Muscle layer of colon (tissue), 2 donors: ENCODE data around the gene GTF2A2.
"Not testable (repeated sequence)": the region's sequence is repeated elsewhere in the genome, so short reads cannot be mapped to it uniquely, and the experiment has no call there.

ENCODE experiments used
- H3K27ac ChIP-seq: one replicate; pipeline ENCODE4 v1.7.0; 2013; ENCODE audit warnings: low read depth, mild to moderate bottlenecking, low read length, moderate library complexity
- H3K27me3 ChIP-seq, 2 donors: one replicate each; pipeline ENCODE4 v1.7.0; 2013; ENCODE audit warnings: low read length in 2 of 2, mild to moderate bottlenecking in 2 of 2; ENCODE audit not compliant: insufficient read depth in 2 of 2, control insufficient read depth in 1 of 2
- H3K36me3 ChIP-seq: one replicate; pipeline ENCODE4 v1.7.0; 2013; ENCODE audit warnings: mild to moderate bottlenecking, low read length; ENCODE audit not compliant: insufficient read depth
- H3K4me1 ChIP-seq: one replicate; pipeline ENCODE4 v1.7.0; 2013; ENCODE audit warnings: mild to moderate bottlenecking, low read length; ENCODE audit not compliant: insufficient read depth
- H3K4me3 ChIP-seq, 2 donors: one replicate each; pipeline ENCODE4 v1.7.0; 2013; ENCODE audit warnings: low read length in 2 of 2, low read depth in 1 of 2, mild to moderate bottlenecking in 1 of 2, moderate library complexity in 1 of 2
- H3K9ac ChIP-seq: one replicate; pipeline ENCODE4 v1.7.0; 2013; ENCODE audit warnings: low read length
- H3K9me3 ChIP-seq: one replicate; pipeline ENCODE4 v1.7.0; 2013; ENCODE audit warnings: mild to moderate bottlenecking, low read length
- donor health status: abdominal sarcoma.
- donor health status: Adenocarcinoma of cecum.

Gene GTF2A2

GRCh38 chr15:59668556-59668955 lies 11.2 kb upstream of the GTF2A2 start:
- Histone ChIP-seq H3K27ac (no peak overlapping the region), H3K9ac (no peak overlapping the region), H3K27me3 (no peaks in the 10 kb centered on the region), H3K4me3 (no peak overlapping the region), H3K9me3 (no peaks in the 10 kb centered on the region), H3K4me1 (no peaks in the 10 kb centered on the region), H3K36me3 (peaks cover 33% of the 10 kb centered on the region)

- Histone ChIP-seq H3K27ac (no peak overlapping the region), H3K4me1 (peaks cover 11% of the 10 kb centered on the region), H3K27me3 (no peaks in the 10 kb centered on the region), H3K36me3 (peaks cover 17% of the 10 kb centered on the region), H3K4me3 (no peak overlapping the region), H3K9ac (no peak overlapping the region), H3K9me3 (no peaks in the 10 kb centered on the region)
Observed at GRCh38 chr15:59662260-59662659, 4.9 kb upstream of the GTF2A2 start.

- no peak overlapping the region for H3K4me3 ChIP-seq
- peaks cover 7% of the 10 kb centered on the region for H3K36me3 ChIP-seq
- H3K9me3 ChIP-seq, result no peaks in the 10 kb centered on the region
Observed at GRCh38 chr15:59659366-59659765, 2.1 kb upstream of the GTF2A2 start.

DNA sequence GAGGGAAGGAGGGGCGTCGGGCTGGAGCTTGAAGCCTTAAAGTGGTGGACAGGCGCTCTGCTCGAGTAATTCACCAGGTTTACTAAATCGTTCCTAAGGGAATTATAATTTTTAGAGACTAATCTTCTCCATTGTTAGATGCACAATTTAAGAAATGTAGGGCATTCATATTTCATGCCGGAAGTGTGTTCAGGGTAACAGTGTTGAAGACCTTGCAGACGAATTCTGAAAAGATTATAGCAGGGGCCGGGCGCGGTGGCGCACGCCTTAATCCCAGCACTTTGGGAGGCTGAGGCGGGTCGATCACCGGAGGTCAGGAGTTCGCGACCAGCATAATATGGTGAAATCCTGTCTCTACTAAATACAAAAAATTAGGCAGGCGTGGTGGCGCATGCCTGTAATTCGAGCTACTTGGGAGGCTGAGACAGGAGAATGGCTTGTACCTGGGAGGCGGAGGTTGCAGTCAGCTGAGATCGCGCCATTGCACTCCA lies 365 bp upstream of the GTF2A2 start:
- no peak overlapping the region for H3K9ac ChIP-seq

More at GRCh38 chr15:59659366-59659765, 2.1 kb upstream of the GTF2A2 start:
- no peaks in the 10 kb centered on the region for H3K27me3 ChIP-seq
- H3K27ac ChIP-seq, result no peak overlapping the region
- H3K9ac ChIP-seq, result no peak overlapping the region
- peaks cover 26% of the 10 kb centered on the region for H3K4me1 ChIP-seq

GRCh38 chr15:59654046-59654445 lies 3.3 kb downstream of the GTF2A2 start:
- peaks cover 28% of the 10 kb centered on the region for H3K36me3 ChIP-seq
- peaks cover 15% of the 10 kb centered on the region for H3K4me1 ChIP-seq

More for the DNA sequence above, 365 bp upstream of the GTF2A2 start:
- Histone ChIP-seq H3K4me1 (peaks cover 25% of the 10 kb centered on the region), H3K36me3 (peaks cover 9% of the 10 kb centered on the region), H3K27ac (peak overlapping the region; percentile 92), H3K27me3 (no peaks in the 10 kb centered on the region), H3K9me3 (no peaks in the 10 kb centered on the region), H3K4me3 (peak overlapping the region; percentile 82 to 91)

DNA sequence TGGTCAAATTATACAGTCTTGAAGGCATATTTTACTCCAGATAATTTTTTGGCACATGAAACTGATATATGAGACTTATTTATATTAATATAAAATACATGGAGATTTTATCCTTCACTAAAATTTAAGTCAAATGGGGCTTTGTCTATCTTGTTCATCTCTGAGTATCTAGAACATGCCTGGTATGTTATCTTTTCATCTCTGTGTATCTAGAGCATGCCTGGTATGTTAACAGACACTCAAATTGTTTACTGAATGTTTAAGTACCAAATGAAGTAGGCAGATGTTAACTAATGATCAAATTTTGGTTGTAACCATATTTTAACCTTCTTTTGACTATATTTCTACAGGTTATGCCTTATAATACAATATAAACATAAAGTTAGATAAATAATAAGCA lies 7.7 kb downstream of the GTF2A2 start:
- no peak overlapping the region for H3K4me3 ChIP-seq
- no peaks in the 10 kb centered on the region for H3K9me3 ChIP-seq
- peaks cover 42% of the 10 kb centered on the region for H3K36me3 ChIP-seq
- H3K27me3 ChIP-seq, result no peaks in the 10 kb centered on the region
- no peak overlapping the region for H3K27ac ChIP-seq
- no peaks in the 10 kb centered on the region for H3K4me1 ChIP-seq
- no peak overlapping the region for H3K9ac ChIP-seq

More at GRCh38 chr15:59654046-59654445, 3.3 kb downstream of the GTF2A2 start:
- Histone ChIP-seq H3K27ac (no peak overlapping the region), H3K4me3 (no peak overlapping the region), H3K9ac (no peak overlapping the region), H3K9me3 (no peaks in the 10 kb centered on the region), H3K27me3 (no peaks in the 10 kb centered on the region)

- Histone ChIP-seq H3K27me3 (no peaks in the 10 kb centered on the region), H3K27ac (no peak overlapping the region), H3K4me1 (no peaks in the 10 kb centered on the region), H3K9ac (no peak overlapping the region), H3K36me3 (peaks cover 42% of the 10 kb centered on the region), H3K9me3 (no peaks in the 10 kb centered on the region), H3K4me3 (no peak overlapping the region)
Observed at GRCh38 chr15:59647085-59647484, 10.2 kb downstream of the GTF2A2 start.

GRCh38 chr15:59646277-59646676 lies 11.0 kb downstream of the GTF2A2 start:
- Histone ChIP-seq H3K9ac (no peak overlapping the region), H3K27me3 (no peaks in the 10 kb centered on the region), H3K4me3 (no peak overlapping the region), H3K36me3 (peaks cover 35% of the 10 kb centered on the region), H3K27ac (no peak overlapping the region), H3K9me3 (no peaks in the 10 kb centered on the region), H3K4me1 (no peaks in the 10 kb centered on the region)

GRCh38 chr15:59645812-59646211 lies 11.5 kb downstream of the GTF2A2 start:
- H3K4me3 ChIP-seq, H3K27me3 ChIP-seq, H3K9me3 ChIP-seq, H3K27ac ChIP-seq, H3K9ac ChIP-seq, H3K4me1 ChIP-seq: not testable (repeated sequence)
- H3K36me3 ChIP-seq, result peaks cover 32% of the 10 kb centered on the region

DNA sequence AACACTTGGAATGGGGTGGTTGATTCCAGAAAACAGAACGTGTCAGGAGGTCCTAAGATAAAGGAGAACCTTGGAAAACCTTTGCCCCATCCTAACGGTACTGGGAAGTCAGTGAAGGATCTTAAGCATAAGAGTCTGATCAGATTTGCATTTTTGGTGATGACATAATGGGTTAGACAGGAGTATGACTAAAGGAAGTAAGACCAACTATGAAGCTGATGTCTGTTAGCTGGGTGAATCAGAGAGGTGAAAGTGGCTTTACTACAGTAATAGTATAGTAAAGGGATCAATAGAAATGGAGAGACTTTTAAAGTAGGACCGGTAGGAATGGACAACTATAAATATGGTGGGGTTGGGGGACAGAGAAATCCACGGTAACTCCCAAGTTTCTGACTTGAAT lies 12.6 kb downstream of the GTF2A2 start:
- no peak overlapping the region for H3K4me3 ChIP-seq
- peaks cover 22% of the 10 kb centered on the region for H3K36me3 ChIP-seq
- no peak overlapping the region for H3K9ac ChIP-seq
- no peak overlapping the region for H3K27ac ChIP-seq
- H3K27me3 ChIP-seq, result no peaks in the 10 kb centered on the region
- H3K9me3 ChIP-seq, result no peaks in the 10 kb centered on the region
- no peaks in the 10 kb centered on the region for H3K4me1 ChIP-seq

GRCh38 chr15:59642351-59642750 lies 15.0 kb downstream of the GTF2A2 start:
- Histone ChIP-seq H3K27me3 (no peaks in the 10 kb centered on the region), H3K4me3 (no peak overlapping the region), H3K4me1 (no peaks in the 10 kb centered on the region), H3K36me3 (peaks cover 17% of the 10 kb centered on the region), H3K27ac (no peak overlapping the region), H3K9me3 (no peaks in the 10 kb centered on the region), H3K9ac (no peak overlapping the region)

DNA sequence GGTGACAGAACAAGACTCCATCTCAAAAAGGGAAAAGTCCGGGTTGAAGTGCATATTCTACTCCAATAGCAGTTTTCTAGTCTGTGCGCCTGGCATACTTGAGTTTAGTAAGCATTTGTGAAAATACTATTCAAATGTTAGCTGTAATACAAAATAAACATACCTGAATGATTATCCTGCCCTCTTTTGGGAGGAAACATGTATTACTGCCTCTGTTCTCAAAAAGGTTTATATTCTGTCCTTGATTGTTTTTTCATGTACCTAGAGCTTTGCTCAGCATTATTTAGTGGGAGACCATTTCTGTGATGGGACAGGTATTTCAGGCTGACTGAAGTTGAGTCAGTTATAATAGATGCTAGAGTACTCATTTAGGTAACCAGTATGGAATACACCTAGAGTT lies 19.8 kb downstream of the GTF2A2 start:
- H3K9me3 ChIP-seq, H3K4me1 ChIP-seq, H3K9ac ChIP-seq, H3K36me3 ChIP-seq, H3K4me3 ChIP-seq, H3K27me3 ChIP-seq, H3K27ac ChIP-seq: not testable (repeated sequence)
